Kidney (tissue), 14 donors: Measurements from ENCODE around the gene PXDN. TPM values are rescaled to one million over a fixed set of nuclear protein-coding genes. Genes with fewer than 3 reads are reported as not detected.
"Not testable (repeated sequence)": the region's sequence is repeated elsewhere in the genome, so short reads cannot be mapped to it uniquely, and the experiment has no call there.

Source experiments
- DNase-seq, 5 donors: peaks; one replicate each; pipeline ENCODE4 v3.0.0-alpha.2; 2013 to 2020
- FAIRE-seq: peaks from 2 replicates; lab custom pipeline; 2012; peaks lifted over from hg19 to GRCh38; lab: Jason Lieb, UNC
- H3K27ac ChIP-seq, 2 donors: one replicate each; pipeline ENCODE4 v1.7.0; 2013; ENCODE audit warnings: low read depth in 2 of 2, low read length in 2 of 2, inconsistent platforms in 1 of 2
- H3K27me3 ChIP-seq: one replicate; pipeline ENCODE4 v1.7.1; 2013; ENCODE audit warnings: low read length, inconsistent platforms; ENCODE audit not compliant: control insufficient read depth, insufficient read depth
- H3K36me3 ChIP-seq, 3 donors: one replicate each; pipeline versions ENCODE4 v1.7.0 to v1.7.1; 2013; ENCODE audit warnings: low read length in 3 of 3, control low read depth in 1 of 3, inconsistent platforms in 1 of 3; ENCODE audit not compliant: insufficient read depth in 3 of 3, control insufficient read depth in 2 of 3
- H3K4me1 ChIP-seq, 3 donors: one replicate each; pipeline versions ENCODE4 v1.7.0 to v1.7.1; 2013; ENCODE audit warnings: low read length in 3 of 3, inconsistent platforms in 1 of 3, low read depth in 1 of 3; ENCODE audit not compliant: control insufficient read depth in 2 of 3, insufficient read depth in 2 of 3
- H3K4me3 ChIP-seq, 3 donors: one replicate each; pipeline versions ENCODE4 v1.7.0 to v1.8.1; 2013; ENCODE audit warnings: low read length in 3 of 3, control low read depth in 1 of 3, inconsistent platforms in 1 of 3
- H3K9ac ChIP-seq, 3 donors: one replicate each; pipeline versions ENCODE4 v1.7.0 to v1.7.1; 2013; ENCODE audit warnings: low read length in 3 of 3, control low read depth in 1 of 3, inconsistent platforms in 1 of 3
- H3K9me3 ChIP-seq, 3 donors: one replicate each; pipeline versions ENCODE4 v1.7.0 to v1.7.1; 2013; ENCODE audit warnings: low read length in 3 of 3, control low read depth in 1 of 3, inconsistent platforms in 1 of 3; ENCODE audit not compliant: control insufficient read depth in 2 of 3, insufficient read depth in 1 of 3
- intact Hi-C: fragments of 100-400 bp; cut with DNase I; formaldehyde crosslinking; loops from one replicate; pipeline ENCODE4 v1.11.1; 2022
- polyA plus RNA-seq: library from polyadenylated mRNA; stranded (reverse); fragments of 350-450 nt; fragmentation: Illumina TruSeq; extraction: RNeasy Lipid Tissue Mini Kit (QIAGEN cat#74804); gene quantifications from one replicate; pipeline ENCODE4 v1.2.3, GENCODE V29; 2014; ENCODE audit warnings: low read depth, low replicate concordance; ENCODE audit not compliant: insufficient read depth
- total RNA-seq: library from RNA; stranded (reverse); fragmentation: NEBNext Ultra II Directional; extraction: Animal tissue kit (Norgen Biotek cat#: 25700); gene quantifications from one replicate; pipeline ENCODE4 v1.2.1, GENCODE V29; 2021
- TF ChIP-seq, protein P1 (sequence below): IDR thresholded peaks from 3 replicates; pipeline ENCODE4 v1.5.1; 2012; ENCODE audit warnings: mild to moderate bottlenecking, moderate library complexity, borderline replicate concordance; ENCODE audit not compliant: insufficient read depth; ENCODE audit errors: extremely low read depth
- donor health status: control.
- donor health status: control.
- donor health status: control.
- donor health status: control.
- donor health status: control.
- donor health status: DM: yes; HTN: yes; CAD: no.
- donor health status: Normal renal cell carcinoma (clear cell type).

PXDN gene
- total and polyA plus RNA-seq, 2 donors from 2014 or later = 4.7 to 42.3 TPM

GRCh38 chr2:1622521-1623200 is 121.7 kb downstream of the PXDN start:
- Histone ChIP-seq H3K4me3 (no peak overlapping the region), H3K9ac (no peak overlapping the region), H3K27me3 (no peaks in the 10 kb centered on the region), H3K36me3 (no peaks in the 10 kb centered on the region), H3K9me3 (no peaks in the 10 kb centered on the region), H3K27ac (no peak overlapping the region), H3K4me1 (no peaks in the 10 kb centered on the region)
- DNase-seq (no peak), FAIRE-seq (no peak)
- intact Hi-C loops = no loop called here
- TF ChIP-seq, protein P1, sequence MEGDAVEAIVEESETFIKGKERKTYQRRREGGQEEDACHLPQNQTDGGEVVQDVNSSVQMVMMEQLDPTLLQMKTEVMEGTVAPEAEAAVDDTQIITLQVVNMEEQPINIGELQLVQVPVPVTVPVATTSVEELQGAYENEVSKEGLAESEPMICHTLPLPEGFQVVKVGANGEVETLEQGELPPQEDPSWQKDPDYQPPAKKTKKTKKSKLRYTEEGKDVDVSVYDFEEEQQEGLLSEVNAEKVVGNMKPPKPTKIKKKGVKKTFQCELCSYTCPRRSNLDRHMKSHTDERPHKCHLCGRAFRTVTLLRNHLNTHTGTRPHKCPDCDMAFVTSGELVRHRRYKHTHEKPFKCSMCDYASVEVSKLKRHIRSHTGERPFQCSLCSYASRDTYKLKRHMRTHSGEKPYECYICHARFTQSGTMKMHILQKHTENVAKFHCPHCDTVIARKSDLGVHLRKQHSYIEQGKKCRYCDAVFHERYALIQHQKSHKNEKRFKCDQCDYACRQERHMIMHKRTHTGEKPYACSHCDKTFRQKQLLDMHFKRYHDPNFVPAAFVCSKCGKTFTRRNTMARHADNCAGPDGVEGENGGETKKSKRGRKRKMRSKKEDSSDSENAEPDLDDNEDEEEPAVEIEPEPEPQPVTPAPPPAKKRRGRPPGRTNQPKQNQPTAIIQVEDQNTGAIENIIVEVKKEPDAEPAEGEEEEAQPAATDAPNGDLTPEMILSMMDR = no peak

GRCh38 chr2:1621976-1622375 is 122.3 kb downstream of the PXDN start:
- H3K4me1 ChIP-seq, H3K27me3 ChIP-seq, H3K4me3 ChIP-seq, DNase-seq, H3K9me3 ChIP-seq, H3K9ac ChIP-seq, FAIRE-seq, H3K36me3 ChIP-seq, intact Hi-C loops, H3K27ac ChIP-seq: not testable (repeated sequence)

DNA sequence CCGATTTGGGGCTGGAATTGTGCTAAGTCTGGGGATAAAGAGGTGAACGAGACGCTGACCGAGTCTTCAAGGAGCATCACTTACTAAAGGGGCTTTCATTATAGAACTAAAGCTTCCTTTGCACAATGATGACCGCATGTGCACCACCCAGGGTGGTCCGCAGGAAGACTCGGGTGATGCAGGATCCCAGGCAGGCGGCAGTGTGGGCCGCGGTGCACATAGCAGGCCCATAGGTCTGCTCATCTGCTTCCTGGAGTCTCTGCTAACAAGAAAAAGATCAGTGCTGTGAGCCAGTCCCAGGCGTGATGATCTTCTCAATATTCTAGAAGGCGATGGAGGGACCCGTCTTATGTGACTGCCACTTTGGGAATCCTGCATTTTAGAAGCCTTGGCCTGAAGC is 122.8 kb downstream of the PXDN start:
- intact Hi-C loops = no loop called here
- no peak overlapping the region for H3K9ac ChIP-seq
- FAIRE-seq = no peak

DNA sequence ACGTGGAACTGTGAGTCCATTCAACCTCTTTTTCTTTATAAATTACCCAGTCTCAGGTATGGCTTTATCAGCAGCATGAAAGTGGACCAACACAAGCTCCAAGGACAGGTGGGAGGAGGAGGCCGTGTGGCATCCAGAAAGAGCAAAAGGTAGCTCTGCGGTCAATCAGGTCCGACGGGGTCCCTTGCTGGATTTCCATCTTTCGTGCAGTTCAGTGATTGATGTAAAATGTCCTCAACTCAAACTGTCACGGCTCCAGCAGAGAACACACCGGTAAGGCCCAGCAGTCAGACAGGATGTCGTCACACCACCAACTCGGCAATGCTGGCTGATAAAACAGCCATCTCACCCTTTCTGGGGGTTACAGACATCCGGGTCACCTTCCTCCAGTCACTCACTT is 123.3 kb downstream of the PXDN start:
- FAIRE-seq = no peak
- intact Hi-C loops = no loop called here
- H3K27me3 ChIP-seq = no peaks in the 10 kb centered on the region
- no peak overlapping the region for H3K27ac ChIP-seq
- DNase-seq = no peak
- H3K36me3 ChIP-seq = no peaks in the 10 kb centered on the region
- TF ChIP-seq, protein P1 = no peak
- H3K9me3 ChIP-seq = no peaks in the 10 kb centered on the region
- no peaks in the 10 kb centered on the region for H3K4me1 ChIP-seq
- no peak overlapping the region for H3K9ac ChIP-seq
- H3K4me3 ChIP-seq = no peak overlapping the region

More for the DNA sequence above, 122.8 kb downstream of the PXDN start:
- DNase-seq = peak in 1 of 5 donors; percentile 22
- Histone ChIP-seq H3K27ac (no peak overlapping the region), H3K9me3 (no peaks in the 10 kb centered on the region), H3K27me3 (no peaks in the 10 kb centered on the region), H3K4me3 (no peak overlapping the region), H3K36me3 (no peaks in the 10 kb centered on the region), H3K4me1 (no peaks in the 10 kb centered on the region)
- TF ChIP-seq, protein P1 = no peak
